EL (cell line): Measurements from ENCODE around the gene SND1.

ENCODE experiments used
- DNase-seq: peaks from one replicate; pipeline ENCODE4 v3.0.0-alpha.2; 2016

SND1 gene

DNA sequence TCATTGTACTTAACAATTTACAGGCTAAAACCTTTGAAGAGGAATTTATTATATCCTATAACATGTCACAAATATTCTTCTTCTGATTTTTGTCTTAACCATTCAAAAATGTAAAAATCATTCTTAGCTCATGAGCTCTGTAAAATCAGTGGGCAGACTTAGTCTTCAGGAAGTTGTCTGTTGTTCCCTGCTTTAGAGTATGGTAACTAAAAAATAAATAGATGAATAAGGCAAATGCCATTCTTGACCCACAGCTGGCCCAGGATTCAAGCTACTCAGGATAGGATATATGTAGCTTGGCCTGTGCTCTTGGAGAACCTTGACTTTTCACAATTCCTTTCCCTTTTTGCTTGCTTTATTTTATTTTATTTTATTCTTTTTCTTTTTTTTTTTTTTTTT, 327.7 kb downstream of the SND1 start:
- DNase-seq, result peak; percentile 8

DNA sequence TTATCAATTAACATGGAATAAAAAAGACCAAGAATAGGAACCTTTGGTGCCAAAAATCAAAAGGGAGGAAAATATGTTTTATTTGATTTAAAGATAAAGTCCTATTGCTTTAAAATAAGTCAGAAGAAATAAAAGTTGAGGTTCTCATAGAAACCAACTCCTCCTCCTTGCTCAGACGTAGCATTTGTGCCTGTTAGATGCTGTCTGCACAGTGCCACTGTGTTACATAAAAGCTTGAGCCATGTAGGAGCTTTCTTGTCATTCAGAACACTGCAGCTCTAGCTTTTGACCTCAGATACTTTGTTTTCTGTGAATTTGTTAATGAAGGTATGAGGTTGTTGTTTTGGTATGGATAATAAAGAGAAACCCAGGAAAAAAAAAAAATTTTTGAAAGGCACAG, 328.9 kb downstream of the SND1 start:
- no peak for DNase-seq

DNA sequence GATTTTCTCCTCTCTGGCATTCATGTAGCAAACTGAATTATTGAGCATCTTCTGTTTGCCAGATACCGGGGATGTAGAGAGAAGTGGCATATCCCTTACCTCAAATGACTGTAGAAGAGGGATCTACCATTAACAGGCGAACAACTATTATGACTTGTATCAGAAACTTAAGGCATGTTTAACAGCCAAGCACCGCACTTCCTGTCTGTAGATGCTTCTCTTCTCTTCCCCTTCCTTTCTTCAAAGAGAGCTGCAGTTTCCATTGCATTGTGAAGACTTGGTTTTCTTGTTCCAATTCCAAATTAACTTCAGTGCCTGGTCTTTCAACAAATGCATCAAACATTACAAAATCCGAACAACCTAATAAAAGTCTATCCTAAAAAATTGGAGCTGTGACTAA, 330.0 kb downstream of the SND1 start:
- DNase-seq, result no peak

DNA sequence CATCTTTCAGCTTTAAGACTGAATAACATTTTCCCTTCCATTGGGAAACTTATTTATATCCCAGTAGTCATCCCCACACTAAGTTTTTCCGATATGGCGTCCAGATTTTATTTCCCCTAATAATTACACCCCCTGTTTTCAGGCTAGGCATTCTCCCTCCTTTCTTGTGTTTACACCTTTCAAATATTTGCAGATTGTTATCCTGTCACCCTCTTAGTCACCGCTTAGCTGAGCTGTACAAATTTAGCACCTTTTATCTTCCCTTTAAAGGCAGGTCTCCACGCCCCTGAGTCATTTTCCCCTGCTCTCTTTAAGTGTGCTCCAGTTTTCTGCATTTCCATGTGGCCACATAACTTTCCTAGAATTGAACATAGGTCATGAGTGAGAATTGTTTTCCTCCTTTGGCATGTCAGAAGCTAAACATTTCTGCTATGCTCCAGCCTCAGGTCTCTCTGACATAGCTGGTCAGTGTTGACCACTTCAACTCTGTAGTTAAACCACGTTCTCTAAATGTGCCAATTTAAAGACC, 331.9 kb downstream of the SND1 start:
- DNase-seq, result peak; percentile 11

DNA sequence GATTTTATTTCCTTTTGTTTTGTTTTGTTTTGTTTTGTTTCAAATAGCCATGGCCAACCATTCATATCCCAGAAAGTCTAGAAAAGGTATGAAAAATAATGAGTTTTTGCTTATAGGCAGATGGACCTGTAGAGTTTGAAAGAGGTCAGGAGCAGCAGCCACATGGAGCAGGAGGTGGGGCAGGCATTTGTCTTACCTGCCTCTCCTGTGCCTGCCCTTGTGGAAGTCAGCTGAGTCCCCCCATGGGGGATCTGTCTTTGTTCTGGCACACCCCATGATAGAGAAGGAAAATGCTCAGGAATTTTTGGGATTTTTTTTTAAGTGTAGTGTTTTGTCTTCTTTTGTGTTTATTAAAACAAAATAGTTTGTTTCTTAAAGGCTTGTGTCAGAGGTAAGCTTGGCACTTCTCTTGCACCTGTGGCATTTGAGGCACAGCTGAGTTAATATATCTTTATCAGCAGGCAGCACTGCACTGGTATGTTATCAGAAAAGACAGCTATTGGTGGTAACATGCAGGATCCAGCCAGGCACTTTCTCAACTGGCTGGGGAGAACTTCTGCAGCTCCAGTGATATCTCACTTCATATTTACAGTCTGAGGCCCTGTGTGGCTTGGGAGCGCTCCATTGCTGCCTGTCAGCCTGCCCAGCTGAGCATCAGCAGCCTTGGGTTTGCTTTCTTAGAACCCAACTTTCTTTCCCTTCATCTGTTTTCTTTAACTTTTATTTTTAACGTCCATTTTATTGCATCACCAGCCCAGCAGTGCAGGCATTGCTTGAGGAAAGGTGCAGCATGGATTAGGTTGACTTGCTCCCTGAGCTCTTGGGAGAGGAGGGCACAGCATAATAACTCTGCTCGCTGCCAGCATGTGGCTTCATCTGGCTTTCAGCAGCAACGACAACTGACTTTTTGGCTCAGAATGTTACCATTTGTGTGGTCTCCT, 334.9 kb downstream of the SND1 start:
- no peak for DNase-seq

DNA sequence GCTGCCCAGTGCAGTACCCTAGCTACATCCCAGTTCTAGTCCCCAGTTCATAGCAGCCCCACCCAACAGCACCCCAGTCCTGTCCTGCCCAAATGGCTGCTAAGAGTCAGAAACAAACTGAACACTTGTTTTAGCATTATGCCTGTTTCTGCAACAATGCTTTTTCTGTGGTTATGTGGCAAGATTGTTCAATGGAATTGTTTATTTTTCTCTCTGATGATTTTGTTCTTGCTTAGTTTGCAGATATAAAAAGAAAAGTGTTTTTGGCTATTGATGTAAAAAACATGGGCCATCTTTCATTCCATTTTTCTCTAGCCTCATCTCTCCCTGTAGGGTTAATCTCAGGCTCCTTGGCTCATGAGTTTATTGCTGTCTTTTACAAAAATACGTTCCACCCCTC, 336.8 kb downstream of the SND1 start:
- DNase-seq, result no peak

DNA sequence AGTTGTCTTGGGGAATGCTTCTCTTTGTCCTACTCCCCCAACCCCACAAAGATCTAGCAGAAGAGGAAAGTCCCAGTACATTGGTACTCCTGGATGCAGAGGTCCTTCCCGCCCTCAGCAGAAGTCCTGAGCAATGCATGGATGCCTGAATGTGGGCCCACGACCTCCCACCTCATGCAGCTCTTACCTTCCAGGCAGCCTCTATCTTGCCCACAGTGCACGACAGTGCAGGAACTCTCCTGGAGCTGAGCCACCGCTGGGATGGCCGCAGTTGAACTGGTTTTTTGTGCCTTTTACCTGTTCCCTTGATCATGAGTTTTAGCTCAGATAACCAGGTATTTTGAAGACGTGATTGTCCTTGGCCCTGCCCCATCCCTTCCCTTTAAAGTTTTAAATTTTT, 341.3 kb downstream of the SND1 start:
- DNase-seq, result no peak

DNA sequence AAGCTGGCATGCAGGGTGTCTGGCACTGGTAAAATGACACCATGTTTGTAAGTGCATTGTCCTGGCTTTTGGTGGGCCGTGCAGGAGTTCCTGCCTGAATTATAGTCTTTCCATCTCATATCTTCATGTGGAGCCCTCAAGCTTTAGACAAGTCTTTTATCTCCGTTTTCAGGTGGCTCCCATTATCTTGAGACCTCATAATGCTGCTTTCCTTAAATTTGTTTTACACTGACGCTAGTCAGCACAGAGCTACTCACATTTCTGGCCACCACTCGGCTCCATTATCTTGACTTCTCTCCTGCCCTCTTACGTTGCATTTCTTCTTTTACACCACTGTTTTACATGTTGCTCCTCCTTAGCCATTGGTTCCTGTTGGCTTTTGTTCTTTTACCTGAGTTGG, 342.0 kb downstream of the SND1 start:
- DNase-seq, result no peak

DNA sequence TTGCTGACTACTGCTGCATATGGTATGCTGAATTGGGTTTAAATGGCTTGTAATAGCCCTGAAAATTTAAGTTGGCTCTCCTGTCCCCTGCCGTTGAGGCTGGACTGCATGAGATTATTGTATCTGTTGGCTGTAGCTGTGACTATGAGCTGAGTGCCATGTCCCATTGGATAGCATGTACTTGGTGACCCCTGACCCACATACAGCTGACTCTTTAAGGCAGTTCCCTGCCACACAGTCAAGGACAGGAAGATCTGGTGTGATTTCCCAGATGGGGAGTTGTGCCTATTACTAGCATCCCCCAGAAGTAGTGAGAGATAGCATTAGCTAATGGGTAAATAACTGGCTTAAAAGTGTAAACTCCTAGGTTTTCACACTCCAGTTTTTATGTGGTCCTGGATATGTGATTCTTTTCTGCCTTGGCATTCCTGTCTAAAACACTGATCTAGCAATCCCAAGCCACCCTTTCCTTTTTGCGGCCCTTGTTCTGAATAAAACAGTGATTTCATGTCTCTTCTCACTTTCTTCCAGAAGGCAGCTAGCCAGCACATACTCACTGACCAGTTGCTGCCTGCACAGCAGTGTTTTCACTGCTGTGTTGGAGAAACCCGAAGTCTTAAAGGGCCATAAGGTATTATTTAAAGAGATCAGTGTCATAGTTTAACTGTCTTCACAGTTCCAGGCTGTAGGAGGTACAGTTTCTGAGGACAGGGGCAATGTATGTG, 343.3 kb downstream of the SND1 start:
- peak; percentile 13 for DNase-seq

DNA sequence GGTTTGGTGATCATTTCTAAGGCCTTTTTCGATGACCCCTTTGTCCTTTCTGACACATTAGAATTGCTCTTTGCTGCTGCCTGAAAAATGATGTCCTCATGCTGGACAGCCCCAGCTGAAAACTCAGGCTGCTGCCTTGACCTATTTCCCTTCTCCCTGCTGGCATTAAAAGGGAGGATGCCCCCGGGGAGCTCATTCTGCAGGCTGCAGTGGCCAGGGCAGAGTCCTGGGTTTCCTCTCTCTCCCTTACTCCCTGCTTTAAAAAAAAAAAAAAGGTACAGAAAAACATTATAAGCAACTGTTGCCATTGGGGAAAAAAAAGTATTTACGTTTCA, 343.9 kb downstream of the SND1 start:
- DNase-seq, result no peak

DNA sequence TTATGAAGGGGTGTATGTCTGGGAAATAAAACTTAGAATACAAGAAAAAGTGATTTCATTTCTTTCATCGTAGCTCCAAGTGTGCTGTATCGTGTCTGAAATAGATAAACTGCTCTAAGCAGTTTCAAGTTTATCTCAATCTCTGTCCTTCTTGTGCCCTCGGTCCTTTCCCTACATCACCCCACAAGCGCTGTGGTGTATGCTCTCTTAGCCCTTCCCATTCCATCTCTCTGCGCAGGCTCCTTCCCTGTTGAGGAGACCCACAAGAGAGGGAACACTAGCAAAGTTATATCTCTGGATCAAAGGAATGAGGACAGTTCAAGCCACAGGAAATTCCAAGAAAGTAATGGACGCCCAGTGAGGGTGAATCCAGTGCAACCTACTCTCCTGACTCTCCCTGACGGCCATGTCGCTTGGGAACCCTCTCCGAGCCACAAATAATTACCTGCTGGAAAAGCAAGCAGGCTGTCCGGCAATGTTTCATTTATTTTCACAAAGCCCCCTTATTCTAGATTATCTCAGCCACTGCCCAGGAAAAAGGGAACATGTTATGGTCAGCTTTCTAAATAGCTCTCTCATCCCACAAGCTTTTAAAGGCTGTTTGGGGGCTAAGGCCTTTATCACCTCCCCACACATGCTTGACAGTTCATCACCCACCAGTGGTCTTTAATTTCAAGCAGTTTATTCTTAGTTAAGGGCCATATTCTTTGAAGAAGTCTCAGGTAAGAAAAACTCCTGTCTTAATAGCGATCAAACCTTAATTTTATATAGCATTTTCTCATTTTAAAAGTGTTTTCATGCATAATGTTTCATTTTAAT, 344.5 kb downstream of the SND1 start:
- DNase-seq, result no peak

DNA sequence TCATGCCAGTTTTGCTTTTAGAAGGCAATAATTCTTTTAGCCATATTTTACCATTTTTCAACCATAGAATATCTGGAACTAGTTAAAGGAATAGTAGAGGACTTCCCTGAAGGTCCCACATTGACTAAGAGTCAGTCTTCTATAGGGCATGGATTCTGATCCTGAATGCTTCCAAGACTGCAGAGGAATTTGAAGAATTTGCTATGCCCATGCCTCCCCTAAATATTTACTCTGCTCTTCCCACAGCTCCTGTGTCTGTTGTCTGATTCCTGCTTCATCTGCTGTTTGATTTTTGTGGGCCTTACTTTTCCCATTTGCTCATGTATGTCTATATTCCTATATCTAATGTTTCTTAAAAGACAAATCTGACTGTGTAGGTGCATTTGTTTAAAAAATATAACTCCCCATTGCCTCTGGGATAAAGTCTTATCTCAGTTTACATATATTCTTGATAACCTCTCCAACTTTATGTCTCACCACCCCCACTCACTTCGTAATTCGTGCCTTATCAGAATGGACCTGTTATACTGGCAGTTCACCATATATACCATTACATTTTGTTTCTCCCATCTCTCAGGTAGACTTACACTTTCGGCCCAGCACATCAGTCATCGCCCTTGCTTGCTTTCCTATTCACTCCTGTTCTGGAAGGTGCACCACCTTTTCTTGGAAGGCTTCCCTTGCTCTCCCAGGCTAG, 345.4 kb downstream of the SND1 start:
- DNase-seq, result peak; percentile 63

DNA sequence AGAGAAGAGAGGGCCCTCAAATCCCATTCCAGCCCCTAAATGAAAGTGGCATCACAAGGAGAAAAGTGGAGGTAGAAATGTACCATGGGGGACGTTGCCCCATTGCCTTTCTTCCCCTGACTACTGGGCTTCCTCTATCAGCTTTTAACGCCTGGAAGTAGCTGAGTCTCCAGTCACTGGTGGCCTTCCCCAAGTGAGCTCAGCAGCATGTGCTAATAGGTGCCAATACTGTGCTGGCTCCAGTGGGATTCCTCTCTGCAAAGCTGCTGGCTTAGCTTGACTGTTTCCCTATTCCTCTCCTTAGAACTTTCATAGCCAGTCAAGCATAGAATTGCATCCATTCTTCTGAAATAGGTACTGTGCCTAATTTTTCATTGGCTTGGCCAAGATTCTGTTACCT, 346.7 kb downstream of the SND1 start:
- no peak for DNase-seq

DNA sequence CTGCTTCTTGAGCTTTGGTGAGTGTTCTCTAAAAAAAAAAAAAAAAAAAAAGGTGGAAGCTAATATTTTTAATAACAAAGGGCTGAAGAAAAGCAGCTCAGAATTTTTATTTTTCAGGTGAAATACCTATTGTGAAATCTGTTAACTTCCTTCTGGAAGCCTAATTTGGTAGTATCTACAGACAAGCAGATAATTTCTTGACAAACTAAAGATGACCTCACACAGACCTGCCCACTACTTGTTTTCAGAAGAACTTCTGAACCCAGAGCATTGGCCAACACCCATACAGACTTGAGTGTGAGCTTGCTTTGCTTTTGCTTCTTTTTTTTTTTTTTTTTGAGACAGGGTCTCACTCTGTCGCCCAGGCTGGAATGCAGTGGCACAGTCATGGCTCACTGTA, 348.1 kb downstream of the SND1 start:
- DNase-seq, result no peak

DNA sequence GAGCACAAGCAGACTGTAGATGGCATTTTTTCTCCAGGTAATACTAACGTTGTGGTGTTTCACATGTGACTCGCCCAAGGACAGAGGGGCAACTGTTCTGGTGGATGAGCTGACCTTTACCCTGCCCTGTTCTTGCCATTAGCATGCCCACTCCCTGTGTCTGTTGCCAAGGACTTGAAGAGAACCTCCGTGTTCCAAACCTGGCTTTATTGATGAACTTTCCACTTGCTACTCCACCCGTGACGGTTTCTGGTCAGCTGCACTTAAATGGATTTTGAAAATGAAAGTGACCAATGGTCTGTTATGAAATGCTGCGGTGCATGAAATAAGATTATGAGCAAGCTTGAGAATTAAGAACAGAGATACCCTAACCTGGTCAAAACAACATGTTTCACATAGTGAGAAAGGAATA, 348.9 kb downstream of the SND1 start:
- no peak for DNase-seq

DNA sequence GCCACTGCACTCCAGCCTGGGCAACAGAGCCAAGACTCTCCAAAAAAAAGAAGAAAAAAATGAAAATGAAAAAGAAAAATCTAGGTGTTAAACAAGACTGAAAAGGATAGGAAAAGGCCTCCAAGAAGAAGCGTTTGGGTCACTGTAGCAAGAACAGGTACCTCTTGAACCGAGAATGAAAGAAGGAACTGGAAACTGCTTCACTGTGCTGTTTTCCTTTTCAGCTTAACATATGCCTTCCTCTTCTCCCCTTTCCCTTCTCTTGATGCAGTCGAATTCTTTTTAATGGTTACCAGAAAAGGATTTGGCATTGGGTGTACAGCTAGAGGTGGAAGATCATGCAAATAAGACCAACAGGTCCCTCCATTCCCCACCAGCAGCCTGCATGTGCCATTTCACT, 351.2 kb downstream of the SND1 start:
- no peak for DNase-seq

DNA sequence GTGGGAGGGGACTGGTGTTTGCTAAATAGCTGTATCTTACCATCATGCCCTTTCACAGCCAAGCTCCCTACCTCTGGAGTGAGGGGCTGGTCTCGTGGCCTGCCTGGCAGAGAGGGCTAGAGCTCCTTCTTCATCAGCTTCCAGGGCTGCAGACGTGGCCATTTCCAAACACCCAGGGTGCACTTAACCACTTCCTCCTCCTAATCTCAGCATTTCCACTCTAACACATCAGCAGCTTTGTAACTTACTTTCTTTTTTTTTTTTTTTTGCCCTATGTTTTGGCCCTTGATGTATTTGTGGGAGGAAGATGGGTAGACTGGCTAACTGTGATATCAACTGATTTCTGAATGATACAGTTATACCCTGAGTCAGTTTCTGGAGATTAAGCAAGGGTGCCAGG, 351.8 kb downstream of the SND1 start:
- no peak for DNase-seq

DNA sequence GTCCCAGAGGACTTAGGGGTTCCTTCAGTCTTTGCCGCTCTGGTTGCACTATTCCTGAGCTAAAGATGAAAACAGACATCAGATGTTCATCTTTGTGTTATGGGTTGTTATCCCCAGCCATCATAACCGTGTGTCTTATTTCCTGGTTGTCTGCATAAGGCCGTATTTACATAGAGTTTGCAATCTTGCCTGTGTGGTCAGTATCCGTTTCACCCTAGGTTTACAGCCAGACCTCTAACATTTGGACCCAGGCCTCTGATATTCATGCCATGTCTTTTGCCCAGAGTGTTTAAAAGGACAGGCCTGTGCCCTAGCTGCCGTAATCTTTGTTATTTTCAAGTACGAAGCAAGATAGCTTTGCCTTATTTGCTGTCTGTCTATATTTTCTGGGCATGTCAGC, 352.6 kb downstream of the SND1 start:
- no peak for DNase-seq

DNA sequence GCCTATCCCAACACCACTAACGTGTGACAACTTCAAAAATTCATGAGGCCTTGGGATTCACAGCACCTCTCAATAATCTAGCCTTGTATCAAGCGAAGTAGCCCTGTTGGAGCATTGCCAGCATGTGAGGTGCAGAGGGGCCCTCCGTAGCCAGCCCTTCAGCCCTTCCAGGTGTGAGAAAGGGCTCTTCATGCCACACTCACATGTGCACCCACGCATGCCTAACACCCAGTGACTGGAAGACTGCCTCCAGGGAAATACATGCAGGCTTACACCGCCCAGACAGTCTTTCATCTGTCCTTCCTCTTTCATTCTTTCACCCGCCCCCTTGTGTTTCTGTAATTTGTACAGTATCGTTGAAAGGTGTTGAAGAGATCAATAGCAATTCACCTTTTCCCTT, 353.1 kb downstream of the SND1 start:
- no peak for DNase-seq

DNA sequence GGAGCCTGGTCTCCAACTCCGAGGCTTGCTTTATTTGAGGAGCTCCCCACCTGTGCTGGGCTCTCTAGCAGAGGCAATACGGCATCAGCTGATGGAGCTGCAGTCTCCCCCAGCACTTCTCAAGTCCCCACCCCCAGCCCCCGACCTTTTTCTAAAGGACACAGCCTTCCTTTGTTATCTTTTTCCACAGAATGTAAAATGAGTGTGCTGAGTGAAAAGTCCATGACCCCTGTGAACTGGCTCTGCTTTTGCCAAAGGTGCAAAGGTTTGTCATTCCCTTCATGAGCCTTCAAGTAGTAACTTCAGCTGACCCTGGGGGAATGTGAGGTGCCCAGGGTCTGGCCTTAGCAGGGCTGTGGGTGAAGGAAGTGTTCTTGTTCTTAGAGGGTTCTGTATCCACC, 353.8 kb downstream of the SND1 start:
- no peak for DNase-seq

DNA sequence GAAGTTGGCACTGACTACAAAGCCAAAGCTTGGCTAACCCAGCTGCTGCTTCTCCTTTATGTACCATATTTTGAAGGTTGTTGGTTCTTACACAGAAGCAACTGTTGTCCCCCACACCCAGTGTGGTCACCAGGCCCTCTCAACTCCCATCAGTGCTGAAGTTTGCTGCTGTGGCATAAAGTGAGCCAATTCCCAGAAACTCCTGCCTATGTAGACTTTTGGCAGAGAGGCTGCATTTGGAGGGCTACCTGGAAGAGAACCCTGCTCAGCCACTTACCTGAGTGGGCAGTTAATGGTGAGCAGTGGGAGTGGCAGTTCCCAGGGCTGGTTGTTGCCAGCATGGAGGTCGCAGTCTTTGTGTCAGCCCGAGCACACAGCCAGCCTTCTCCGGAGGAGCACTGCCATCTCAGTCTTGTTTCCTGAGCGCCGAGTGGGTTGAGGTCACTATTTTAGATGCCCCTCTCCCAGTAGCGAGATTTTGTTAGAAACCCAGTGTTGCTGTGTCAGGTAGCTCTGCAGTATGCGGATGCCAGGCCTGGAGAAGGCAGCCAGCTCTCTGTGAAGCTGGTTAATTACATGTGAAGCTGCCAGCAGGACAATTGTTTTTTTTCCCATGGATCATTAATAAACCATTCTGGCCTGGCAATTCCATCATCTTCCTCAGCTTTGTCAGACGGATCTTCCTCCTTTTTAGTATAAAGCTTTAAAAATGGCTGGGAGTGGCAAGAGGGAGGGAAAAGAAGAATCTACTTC, 354.7 kb downstream of the SND1 start:
- DNase-seq, result no peak

DNA sequence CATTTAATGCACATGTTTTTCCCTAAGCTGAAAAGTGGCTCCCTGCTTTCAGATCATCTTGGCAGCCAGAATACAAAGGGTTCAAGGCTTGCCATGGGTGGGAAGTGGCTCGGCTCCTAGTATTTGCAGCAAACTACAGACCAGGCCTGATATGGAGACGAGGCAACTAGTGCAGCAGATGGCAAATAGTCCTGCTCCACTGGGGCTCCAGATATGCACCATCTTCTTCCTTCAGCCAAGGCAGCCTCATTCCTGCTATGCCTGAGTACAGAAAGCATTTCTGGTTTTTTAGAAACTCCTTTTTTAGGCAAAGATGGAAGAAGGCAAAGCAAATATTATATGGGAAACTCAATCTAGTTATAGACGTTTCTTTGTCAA, 355.3 kb downstream of the SND1 start:
- no peak for DNase-seq
